ENCODE measurements around the gene UBL4A.
"Not testable (repeated sequence)": the region's sequence is repeated elsewhere in the genome, so short reads cannot be mapped to it uniquely, and the experiment has no call there.

DNA sequence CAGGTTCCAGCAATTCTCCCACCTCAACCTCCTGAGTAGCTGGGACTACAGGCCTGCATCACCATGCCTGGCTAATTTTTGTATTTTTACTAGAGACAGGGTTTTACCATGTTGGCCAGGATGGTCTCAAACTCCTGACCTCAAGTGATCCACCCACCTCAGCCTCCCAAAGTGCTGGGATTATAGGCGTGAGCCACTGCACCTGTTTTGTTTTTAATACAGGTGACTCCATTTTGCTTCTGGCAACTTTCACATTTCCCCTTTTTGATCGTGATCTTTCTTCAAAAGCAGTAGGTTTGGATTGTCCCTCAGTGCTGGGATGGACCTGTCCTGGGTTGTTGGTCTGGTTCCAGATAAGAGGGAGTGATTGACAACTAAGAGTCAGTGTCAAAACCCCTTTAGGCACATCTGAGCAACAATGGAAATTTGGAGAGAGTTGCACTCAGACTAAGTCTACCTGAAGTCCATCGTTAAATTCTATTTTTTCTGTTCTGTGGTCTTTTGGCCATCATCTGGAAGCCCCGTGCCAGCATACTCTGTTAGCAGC is 10.2 kb upstream of the UBL4A start:
- TF ChIP-seq, protein P1, sequence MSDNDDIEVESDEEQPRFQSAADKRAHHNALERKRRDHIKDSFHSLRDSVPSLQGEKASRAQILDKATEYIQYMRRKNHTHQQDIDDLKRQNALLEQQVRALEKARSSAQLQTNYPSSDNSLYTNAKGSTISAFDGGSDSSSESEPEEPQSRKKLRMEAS (IDR thresholded peaks at IDR 0.05; ENCODE audit: insufficient read depth, insufficient read length) = not testable (repeated sequence)
- not testable (repeated sequence) for TF ChIP-seq POLR2A (IDR thresholded peaks at IDR 0.05; ENCODE audit: low read depth, low read length); POLR2AphosphoS5 (IDR thresholded peaks at IDR 0.05; ENCODE audit: insufficient read depth, low read depth, low read length); MYC (IDR thresholded peaks at IDR 0.05; ENCODE audit: low read depth, low read length); EZH2 (IDR thresholded peaks at IDR 0.05; ENCODE audit: borderline replicate concordance, low read depth, low read length, severe bottlenecking); FOS (IDR thresholded peaks at IDR 0.05; ENCODE audit: borderline replicate concordance, insufficient read depth, low read length)
- TF ChIP-seq, protein P2, sequence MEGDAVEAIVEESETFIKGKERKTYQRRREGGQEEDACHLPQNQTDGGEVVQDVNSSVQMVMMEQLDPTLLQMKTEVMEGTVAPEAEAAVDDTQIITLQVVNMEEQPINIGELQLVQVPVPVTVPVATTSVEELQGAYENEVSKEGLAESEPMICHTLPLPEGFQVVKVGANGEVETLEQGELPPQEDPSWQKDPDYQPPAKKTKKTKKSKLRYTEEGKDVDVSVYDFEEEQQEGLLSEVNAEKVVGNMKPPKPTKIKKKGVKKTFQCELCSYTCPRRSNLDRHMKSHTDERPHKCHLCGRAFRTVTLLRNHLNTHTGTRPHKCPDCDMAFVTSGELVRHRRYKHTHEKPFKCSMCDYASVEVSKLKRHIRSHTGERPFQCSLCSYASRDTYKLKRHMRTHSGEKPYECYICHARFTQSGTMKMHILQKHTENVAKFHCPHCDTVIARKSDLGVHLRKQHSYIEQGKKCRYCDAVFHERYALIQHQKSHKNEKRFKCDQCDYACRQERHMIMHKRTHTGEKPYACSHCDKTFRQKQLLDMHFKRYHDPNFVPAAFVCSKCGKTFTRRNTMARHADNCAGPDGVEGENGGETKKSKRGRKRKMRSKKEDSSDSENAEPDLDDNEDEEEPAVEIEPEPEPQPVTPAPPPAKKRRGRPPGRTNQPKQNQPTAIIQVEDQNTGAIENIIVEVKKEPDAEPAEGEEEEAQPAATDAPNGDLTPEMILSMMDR (IDR thresholded peaks at IDR 0.05; ENCODE audit: extremely low read depth in 1 of 2, insufficient read depth in 1 of 2, low read depth in 1 of 2, low read length in 2 of 2) = not testable (repeated sequence)
